ENCODE measurements around the gene HECTD2. TPM values are rescaled to one million over a fixed set of nuclear protein-coding genes. Genes with fewer than 3 reads are reported as not detected.

The HECTD2 gene
- total RNA-seq, 2 donors from 2014 or later: 18.7 to 22.8 TPM

GRCh38 chr10:91406322-91406721, 3.8 kb upstream of the HECTD2 start:
- Histone ChIP-seq H3K27ac (no peak overlapping the region), H3K4me3 (no peak overlapping the region), H3K27me3 (replicated peaks; ENCODE audit: insufficient read depth) (no peaks in the 10 kb centered on the region), H3K4me1 (replicated peaks) (no peaks in the 10 kb centered on the region), H3K9me3 (no peaks in the 10 kb centered on the region), H3K36me3 (no peaks in the 10 kb centered on the region)
- WGBS: 96% methylated on average over 3 of the region's 3 CpGs
- DNase-seq (ENCODE audit: low spot score): no peak
- TF ChIP-seq POLR2AphosphoS5 (IDR thresholded peaks at IDR 0.05): no peak
- TF ChIP-seq POLR2A (IDR thresholded peaks at IDR 0.05): no peak
- no peak for TF ChIP-seq CTCF (IDR thresholded peaks at IDR 0.05)
- intact Hi-C loops (cut with DNase I): no loop called here

- no peaks in the 10 kb centered on the region for H3K9me3 ChIP-seq
- H3K27me3 ChIP-seq (replicated peaks; ENCODE audit: insufficient read depth): no peaks in the 10 kb centered on the region
- TF ChIP-seq POLR2AphosphoS5 (IDR thresholded peaks at IDR 0.05) (peak; percentile 74), POLR2A (IDR thresholded peaks at IDR 0.05) (peak; percentile 48), CTCF (IDR thresholded peaks at IDR 0.05) (peak in 1 of 4 experiments; percentile 26)
- peak; percentile 87 for DNase-seq (ENCODE audit: low spot score)
- intact Hi-C loops (cut with DNase I): no loop called here
- H3K36me3 ChIP-seq: no peaks in the 10 kb centered on the region
- no peaks in the 10 kb centered on the region for H3K4me1 ChIP-seq (replicated peaks)
- H3K4me3 ChIP-seq: peak overlapping the region; percentile 83 to 88
- peak overlapping the region; percentile 99 to 100 for H3K27ac ChIP-seq
- WGBS: 1% methylated on average over 31 of the region's 31 CpGs
Observed at GRCh38 chr10:91409069-91409868, 875 bp upstream of the HECTD2 start.

GRCh38 chr10:91410638-91411371, 661 bp downstream of the HECTD2 start:
- 4% methylated on average over 24 of the region's 26 CpGs for WGBS
- peak overlapping the region; percentile 99 to 100 for H3K27ac ChIP-seq
- intact Hi-C loops (cut with DNase I): loop anchor here (5.0 kb wide), 1 partner anchor 221 kb away; the partner anchor contains the start of gene PPP1R3C
- H3K4me1 ChIP-seq (replicated peaks): no peaks in the 10 kb centered on the region
- H3K9me3 ChIP-seq: no peaks in the 10 kb centered on the region
- TF ChIP-seq CTCF (IDR thresholded peaks at IDR 0.05) (no peak), POLR2AphosphoS5 (IDR thresholded peaks at IDR 0.05) (no peak), POLR2A (IDR thresholded peaks at IDR 0.05) (no peak)
- no peaks in the 10 kb centered on the region for H3K27me3 ChIP-seq (replicated peaks; ENCODE audit: insufficient read depth)
- peak overlapping the region; percentile 83 to 88 for H3K4me3 ChIP-seq
- DNase-seq (ENCODE audit: low spot score): peak; percentile 37
- H3K36me3 ChIP-seq: no peaks in the 10 kb centered on the region

- Histone ChIP-seq H3K4me3 (peak overlapping the region in 1 of 2 donors; percentile 88), H3K9me3 (no peaks in the 10 kb centered on the region), H3K36me3 (no peaks in the 10 kb centered on the region), H3K27ac (peak overlapping the region in 1 of 2 donors; percentile 100), H3K4me1 (replicated peaks) (no peaks in the 10 kb centered on the region), H3K27me3 (replicated peaks; ENCODE audit: insufficient read depth) (no peaks in the 10 kb centered on the region)
- intact Hi-C loops (cut with DNase I): loop anchor here (5.0 kb wide), 1 partner anchor 221 kb away; the partner anchor contains the start of gene PPP1R3C
- DNase-seq (ENCODE audit: low spot score): no peak
- TF ChIP-seq POLR2AphosphoS5 (IDR thresholded peaks at IDR 0.05) (no peak), CTCF (IDR thresholded peaks at IDR 0.05) (no peak), POLR2A (IDR thresholded peaks at IDR 0.05) (no peak)
- 71% methylated on average over 5 of the region's 5 CpGs for whole genome bisulfite sequencing
Observed at GRCh38 chr10:91411621-91412020, 1.5 kb downstream of the HECTD2 start.
